ENCODE measurements around the gene TANK. TPM values are rescaled to one million over a fixed set of nuclear protein-coding genes. Genes with fewer than 3 reads are reported as not detected.

The TANK gene
- total and polyA plus RNA-seq, 2 experiments from 2014 or later, result 27.7 to 35.4 TPM

DNA sequence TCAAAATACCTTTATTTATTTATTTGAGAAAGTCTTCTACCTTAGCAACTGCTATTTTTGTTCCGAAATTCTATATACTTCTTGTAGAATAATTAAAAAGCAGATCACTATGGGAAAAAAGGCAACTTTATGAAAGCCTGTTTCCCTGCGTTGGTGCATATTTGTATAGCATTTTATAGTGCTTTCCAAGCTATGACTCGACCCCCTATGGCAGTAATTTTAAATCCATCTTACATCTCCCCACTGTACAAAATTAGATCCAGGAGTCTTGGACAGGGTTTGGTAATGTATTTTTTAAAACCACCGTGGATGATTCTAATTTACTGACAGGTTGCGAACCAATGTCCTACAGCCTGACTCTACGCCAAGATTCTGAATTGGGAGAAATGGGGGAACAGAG lies 10.1 kb downstream of the TANK start (continued):
- TF ChIP-seq JUNB (IDR thresholded peaks at IDR 0.05; ENCODE audit: unreplicated experiment) (no peak), EZH2 (IDR thresholded peaks at IDR 0.05; ENCODE audit: low read depth, unreplicated experiment) (no peak), POLR2AphosphoS5 (IDR thresholded peaks at IDR 0.05; ENCODE audit: low read depth) (no peak)
- TF ChIP-seq, protein P1, sequence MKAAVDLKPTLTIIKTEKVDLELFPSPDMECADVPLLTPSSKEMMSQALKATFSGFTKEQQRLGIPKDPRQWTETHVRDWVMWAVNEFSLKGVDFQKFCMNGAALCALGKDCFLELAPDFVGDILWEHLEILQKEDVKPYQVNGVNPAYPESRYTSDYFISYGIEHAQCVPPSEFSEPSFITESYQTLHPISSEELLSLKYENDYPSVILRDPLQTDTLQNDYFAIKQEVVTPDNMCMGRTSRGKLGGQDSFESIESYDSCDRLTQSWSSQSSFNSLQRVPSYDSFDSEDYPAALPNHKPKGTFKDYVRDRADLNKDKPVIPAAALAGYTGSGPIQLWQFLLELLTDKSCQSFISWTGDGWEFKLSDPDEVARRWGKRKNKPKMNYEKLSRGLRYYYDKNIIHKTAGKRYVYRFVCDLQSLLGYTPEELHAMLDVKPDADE (IDR thresholded peaks at IDR 0.05), result no peak
- TF ChIP-seq, protein P2, sequence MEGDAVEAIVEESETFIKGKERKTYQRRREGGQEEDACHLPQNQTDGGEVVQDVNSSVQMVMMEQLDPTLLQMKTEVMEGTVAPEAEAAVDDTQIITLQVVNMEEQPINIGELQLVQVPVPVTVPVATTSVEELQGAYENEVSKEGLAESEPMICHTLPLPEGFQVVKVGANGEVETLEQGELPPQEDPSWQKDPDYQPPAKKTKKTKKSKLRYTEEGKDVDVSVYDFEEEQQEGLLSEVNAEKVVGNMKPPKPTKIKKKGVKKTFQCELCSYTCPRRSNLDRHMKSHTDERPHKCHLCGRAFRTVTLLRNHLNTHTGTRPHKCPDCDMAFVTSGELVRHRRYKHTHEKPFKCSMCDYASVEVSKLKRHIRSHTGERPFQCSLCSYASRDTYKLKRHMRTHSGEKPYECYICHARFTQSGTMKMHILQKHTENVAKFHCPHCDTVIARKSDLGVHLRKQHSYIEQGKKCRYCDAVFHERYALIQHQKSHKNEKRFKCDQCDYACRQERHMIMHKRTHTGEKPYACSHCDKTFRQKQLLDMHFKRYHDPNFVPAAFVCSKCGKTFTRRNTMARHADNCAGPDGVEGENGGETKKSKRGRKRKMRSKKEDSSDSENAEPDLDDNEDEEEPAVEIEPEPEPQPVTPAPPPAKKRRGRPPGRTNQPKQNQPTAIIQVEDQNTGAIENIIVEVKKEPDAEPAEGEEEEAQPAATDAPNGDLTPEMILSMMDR (conservative IDR thresholded peaks at IDR 0.05; ENCODE audit: low read depth in 2 of 2), result no peak

DNA sequence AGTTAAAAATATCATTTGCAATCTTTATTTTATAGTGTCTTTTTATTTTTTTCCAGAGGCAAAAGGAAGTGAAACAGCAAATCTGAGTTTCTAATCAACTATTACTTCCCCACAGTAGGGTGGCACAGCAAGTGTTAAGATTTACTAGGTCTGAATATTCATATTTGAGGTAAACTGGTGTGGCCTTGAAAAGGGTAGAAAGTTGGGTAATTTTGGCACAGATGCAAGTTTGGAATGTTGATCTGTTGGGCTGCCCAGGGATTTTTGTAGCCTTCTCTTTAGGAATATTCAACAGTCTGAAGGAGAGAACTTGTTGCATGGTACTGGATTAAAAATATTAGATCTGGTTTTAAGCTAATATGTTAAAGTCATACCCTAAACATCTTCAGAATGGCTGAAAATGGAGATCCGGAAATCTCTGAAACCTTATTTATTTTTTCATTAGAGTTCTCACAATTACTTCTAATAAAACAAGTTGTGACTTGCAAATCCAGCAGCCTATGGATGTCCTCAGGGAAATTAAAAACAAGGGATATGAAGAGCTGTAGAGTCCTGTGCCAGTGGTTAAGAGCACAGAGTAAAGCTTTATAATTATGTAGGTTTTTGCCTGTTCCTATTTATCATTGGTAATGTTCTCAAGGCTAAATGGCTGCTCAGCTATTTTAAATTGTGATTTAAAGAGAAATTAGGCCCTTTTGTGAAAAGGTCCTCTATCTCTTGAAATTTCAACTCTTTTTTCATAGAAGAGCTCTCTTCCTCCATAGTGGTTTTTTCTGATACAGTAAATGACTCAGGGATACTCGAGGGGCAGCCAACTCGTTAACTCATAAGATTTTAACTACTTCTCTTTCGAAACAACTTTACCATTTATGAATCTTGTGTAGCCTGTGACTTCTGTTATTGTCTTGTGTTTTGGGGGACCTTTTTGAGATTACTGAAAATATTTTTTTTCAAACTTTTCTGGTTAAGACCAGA lies 11.0 kb downstream of the TANK start:
- Histone ChIP-seq H2AFZ (no peak overlapping the region), H3K27me3 (ENCODE audit: insufficient read depth) (no peaks in the 10 kb centered on the region), H3K4me1 (ENCODE audit: insufficient read depth) (peaks cover 11% of the 10 kb centered on the region; the same call in 1 of the 2 replicates), H3K79me2 (replicated peaks; ENCODE audit: insufficient read depth) (no peaks in the 10 kb centered on the region; the same call in none of the 2 replicates), H3K4me2 (no peak overlapping the region), H3K36me3 (ENCODE audit: insufficient read depth) (no peaks in the 10 kb centered on the region), H3K27ac (ENCODE audit: low read depth) (peak overlapping the region; percentile 1; the same call in 1 of the 2 replicates), H3F3A (replicated peaks; ENCODE audit: low read depth) (no peaks in the 10 kb centered on the region), H3K9me2 (ENCODE audit: insufficient read depth) (no peaks in the 10 kb centered on the region), H4K20me1 (replicated peaks; ENCODE audit: insufficient read depth) (no peaks in the 10 kb centered on the region), H3K4me3 (no peak overlapping the region)
- H3K36me3 Mint-ChIP-seq (ENCODE audit: low read depth), result peaks cover 11% of the 10 kb centered on the region; the same call in 2 of the 3 replicates
- ATAC-seq, result no peak
- H3K27me3 Mint-ChIP-seq (ENCODE audit: insufficient read depth, low read depth, poor library complexity), result peaks cover 5% of the 10 kb centered on the region
- H3K4me3 Mint-ChIP-seq, result no peak overlapping the region
- peak overlapping the region; percentile 94 for H3K27ac Mint-ChIP-seq
- no peak for DNase-seq (ENCODE audit: low spot score)
- no peaks in the 10 kb centered on the region; the same call in 2 of the 3 replicates for H3K9me3 Mint-ChIP-seq
- H3K4me1 Mint-ChIP-seq, result peaks cover 34% of the 10 kb centered on the region
- TF ChIP-seq, protein P2 (conservative IDR thresholded peaks at IDR 0.05; ENCODE audit: low read depth in 2 of 2), result no peak
- TF ChIP-seq REST (IDR thresholded peaks at IDR 0.05; ENCODE audit: unreplicated experiment), result no peak
- TF ChIP-seq POLR2AphosphoS5 (IDR thresholded peaks at IDR 0.05; ENCODE audit: low read depth), result no peak
- TF ChIP-seq, protein P1 (IDR thresholded peaks at IDR 0.05), result no peak
- TF ChIP-seq EZH2 (IDR thresholded peaks at IDR 0.05; ENCODE audit: low read depth, unreplicated experiment), result no peak
- TF ChIP-seq ZNF114 (CRISPR knock-in tag; IDR thresholded peaks at IDR 0.05), result no peak
- no peak for TF ChIP-seq EZH2phosphoT487 (IDR thresholded peaks at IDR 0.05; ENCODE audit: unreplicated experiment)
